ENCODE results near the gene ATP6V1G2.

The ATP6V1G2 gene

DNA sequence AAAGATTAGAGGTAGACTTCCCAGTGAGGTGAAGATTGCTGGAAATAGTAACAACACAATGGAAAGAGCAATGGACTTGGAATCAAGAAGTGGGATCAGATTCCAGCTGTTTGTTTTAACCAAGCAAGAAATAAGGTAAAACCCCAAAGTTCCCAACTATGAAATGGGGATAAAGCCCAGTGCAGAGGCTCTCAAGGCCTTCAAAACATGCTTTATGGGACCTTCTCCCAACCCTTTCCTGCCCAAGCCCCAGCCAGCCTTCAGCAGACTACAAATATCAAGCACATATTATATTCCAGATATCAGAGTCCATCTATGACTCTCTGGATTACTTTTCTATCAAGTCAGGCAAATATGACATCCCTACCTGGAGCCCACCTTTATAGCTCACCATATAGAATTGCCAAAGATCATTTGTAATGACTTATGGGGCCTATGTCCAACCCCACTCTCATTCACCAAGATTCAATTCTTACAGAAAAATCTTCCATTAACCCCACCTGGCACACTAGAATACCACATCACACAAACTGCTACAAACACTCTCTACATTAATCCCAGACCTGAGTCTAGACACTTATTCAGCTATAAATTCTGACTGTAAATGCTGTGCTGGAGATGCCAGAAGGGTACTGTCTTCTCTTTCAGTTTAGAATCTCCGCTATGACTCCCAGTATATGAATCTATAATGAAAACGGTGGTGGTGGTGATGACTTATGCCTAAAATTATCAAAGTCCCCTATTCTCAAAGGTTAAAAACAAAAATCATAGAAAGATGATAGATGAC lies 10.7 kb downstream of the ATP6V1G2 start:
- TF ChIP-seq, protein P1, sequence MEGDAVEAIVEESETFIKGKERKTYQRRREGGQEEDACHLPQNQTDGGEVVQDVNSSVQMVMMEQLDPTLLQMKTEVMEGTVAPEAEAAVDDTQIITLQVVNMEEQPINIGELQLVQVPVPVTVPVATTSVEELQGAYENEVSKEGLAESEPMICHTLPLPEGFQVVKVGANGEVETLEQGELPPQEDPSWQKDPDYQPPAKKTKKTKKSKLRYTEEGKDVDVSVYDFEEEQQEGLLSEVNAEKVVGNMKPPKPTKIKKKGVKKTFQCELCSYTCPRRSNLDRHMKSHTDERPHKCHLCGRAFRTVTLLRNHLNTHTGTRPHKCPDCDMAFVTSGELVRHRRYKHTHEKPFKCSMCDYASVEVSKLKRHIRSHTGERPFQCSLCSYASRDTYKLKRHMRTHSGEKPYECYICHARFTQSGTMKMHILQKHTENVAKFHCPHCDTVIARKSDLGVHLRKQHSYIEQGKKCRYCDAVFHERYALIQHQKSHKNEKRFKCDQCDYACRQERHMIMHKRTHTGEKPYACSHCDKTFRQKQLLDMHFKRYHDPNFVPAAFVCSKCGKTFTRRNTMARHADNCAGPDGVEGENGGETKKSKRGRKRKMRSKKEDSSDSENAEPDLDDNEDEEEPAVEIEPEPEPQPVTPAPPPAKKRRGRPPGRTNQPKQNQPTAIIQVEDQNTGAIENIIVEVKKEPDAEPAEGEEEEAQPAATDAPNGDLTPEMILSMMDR (IDR thresholded peaks at IDR 0.05) = no peak
- Histone ChIP-seq H3K36me3 (peaks cover 82 to 97% (median 95%) of the 10 kb centered on the region in 3 donors), H3K4me3 (no peak overlapping the region), H3K4me1 (peaks cover 0 to 26% (median 23%) of the 10 kb centered on the region in 4 donors), H3K9me3 (no peaks in the 10 kb centered on the region), H3K27me3 (no peaks in the 10 kb centered on the region), H3K27ac (no peak overlapping the region)
- intact Hi-C loops (cut with DNase I; ENCODE audit: low total_unique reads) = no loop called here
- DNase-seq = no peak

DNA sequence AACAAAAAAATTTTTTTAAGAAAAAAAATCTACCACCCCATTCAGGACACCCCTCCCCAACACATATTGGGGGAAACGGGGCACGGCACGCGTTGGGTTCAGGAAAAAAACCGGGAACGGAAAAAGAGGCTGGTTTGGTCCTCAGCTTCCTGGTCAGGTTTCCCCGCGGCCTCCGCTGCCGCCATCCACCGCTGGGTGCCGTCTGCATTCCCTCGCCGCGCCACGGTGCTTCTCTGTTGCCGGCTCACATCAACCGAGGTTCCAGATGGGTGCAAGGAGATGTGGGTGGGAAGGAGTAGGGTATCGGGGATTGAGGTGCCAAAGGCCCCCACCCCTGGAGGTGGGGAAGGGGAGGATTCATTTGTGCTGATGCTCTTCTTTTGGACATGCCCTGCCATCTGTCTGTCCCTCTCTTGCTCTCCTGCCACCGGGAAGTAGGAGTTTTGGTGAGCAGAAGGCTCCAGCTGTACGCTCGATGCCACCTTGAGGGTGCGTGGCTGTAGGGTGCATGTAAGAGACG lies 11.8 kb downstream of the ATP6V1G2 start:
- Histone ChIP-seq H3K36me3 (peaks cover 79 to 100% (median 99%) of the 10 kb centered on the region in 3 donors), H3K4me3 (no peak overlapping the region), H3K27ac (no peak overlapping the region), H3K27me3 (no peaks in the 10 kb centered on the region), H3K4me1 (peaks cover 0 to 15% (median 11%) of the 10 kb centered on the region in 4 donors), H3K9me3 (no peaks in the 10 kb centered on the region)
- intact Hi-C loops (cut with DNase I; ENCODE audit: low total_unique reads) = no loop called here
- TF ChIP-seq, protein P1 (IDR thresholded peaks at IDR 0.05) = no peak
- no peak for DNase-seq

DNA sequence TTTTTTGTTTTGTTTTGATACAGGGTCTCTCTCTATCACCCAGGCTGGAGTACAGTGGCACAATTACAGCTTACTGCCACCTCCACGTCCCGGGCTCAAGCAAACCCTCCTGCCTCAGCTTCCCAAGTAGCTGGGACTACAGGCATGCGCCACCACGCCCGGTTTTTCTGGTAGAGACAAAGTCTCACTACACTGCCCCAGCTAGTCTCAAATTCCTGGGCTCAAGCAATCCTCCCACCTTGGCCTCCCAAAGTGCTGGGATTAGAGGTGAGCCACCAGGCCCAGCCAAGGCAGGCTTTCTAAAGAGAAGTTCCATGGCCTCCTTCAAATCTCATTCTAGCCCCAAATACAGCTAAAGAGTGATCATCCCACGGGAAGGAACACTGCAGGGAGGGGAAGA lies 12.4 kb downstream of the ATP6V1G2 start:
- DNase-seq = no peak
- Histone ChIP-seq H3K36me3 (peaks cover 74 to 98% (median 97%) of the 10 kb centered on the region in 3 donors), H3K4me3 (no peak overlapping the region), H3K27me3 (no peaks in the 10 kb centered on the region), H3K27ac (no peak overlapping the region), H3K4me1 (peaks cover 0 to 9% (median 6%) of the 10 kb centered on the region in 4 donors), H3K9me3 (no peaks in the 10 kb centered on the region)
- intact Hi-C loops (cut with DNase I; ENCODE audit: low total_unique reads) = no loop called here
- TF ChIP-seq, protein P1 (IDR thresholded peaks at IDR 0.05) = no peak

DNA sequence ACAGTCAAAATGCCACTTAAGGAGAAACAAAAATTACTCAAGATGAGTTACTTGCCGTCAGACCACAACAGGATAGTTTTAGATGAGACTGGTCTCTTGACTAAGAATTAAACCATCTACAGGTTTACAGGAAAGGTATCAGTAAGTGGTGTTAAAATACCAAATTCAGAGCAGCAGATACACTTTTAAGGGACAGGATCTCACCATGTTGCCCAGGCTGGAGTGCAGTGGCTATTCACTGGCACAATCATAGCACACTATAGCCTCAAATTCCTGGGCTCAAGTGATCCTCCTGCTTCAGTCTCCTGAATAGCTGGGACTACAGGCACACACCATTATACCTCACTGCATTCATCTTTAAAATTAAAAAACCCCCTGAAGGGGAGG lies 13.0 kb downstream of the ATP6V1G2 start:
- Histone ChIP-seq H3K27me3 (no peaks in the 10 kb centered on the region), H3K27ac (no peak overlapping the region), H3K4me1 (peaks cover 0 to 3% (median under 1%) of the 10 kb centered on the region in 4 donors), H3K9me3 (no peaks in the 10 kb centered on the region), H3K36me3 (peaks cover 71 to 93% (median 91%) of the 10 kb centered on the region in 3 donors), H3K4me3 (no peak overlapping the region)
- TF ChIP-seq, protein P1 (IDR thresholded peaks at IDR 0.05) = no peak
- DNase-seq = no peak
- intact Hi-C loops (cut with DNase I; ENCODE audit: low total_unique reads) = no loop called here

DNA sequence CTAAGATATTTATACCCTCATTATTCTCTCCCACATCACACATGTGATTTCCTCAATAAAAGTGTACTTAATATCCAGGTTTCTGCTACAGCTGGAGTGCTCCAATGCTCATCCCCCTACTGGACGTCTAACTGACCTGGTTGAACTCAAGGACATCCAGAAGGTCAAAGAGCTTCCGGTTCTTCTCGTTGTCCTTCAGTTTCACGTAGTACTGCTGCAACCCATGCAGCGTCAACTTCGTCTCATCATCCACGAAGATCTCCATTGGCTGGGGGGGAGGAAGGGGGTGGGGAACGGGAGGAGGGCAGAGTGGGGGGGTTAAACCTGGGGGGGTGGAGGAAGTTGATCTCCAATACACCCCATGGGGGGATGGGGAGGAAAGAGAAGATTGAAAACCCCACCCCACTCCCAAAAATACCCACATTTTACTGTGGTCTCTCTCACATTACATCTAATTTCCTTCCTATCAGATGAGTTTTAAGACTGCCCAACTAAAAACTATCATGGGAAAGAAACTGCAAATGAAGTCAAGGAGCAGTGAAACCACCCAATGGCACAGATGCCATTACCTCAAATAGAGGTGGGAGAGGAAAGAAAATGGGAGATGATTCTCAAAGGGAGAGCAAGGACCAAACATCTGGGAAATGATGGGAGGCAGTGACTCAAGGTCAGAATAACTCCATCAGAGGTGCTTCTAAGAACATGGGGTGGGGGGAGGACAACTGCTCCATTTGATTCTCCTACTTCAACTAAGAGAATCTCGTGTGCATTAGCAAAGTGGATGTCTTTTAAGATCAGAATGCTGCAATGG lies 13.6 kb downstream of the ATP6V1G2 start:
- no peaks in the 10 kb centered on the region for H3K9me3 ChIP-seq
- H3K4me1 ChIP-seq = no peaks in the 10 kb centered on the region
- H3K36me3 ChIP-seq = peaks cover 71 to 87% (median 85%) of the 10 kb centered on the region in 3 donors
- intact Hi-C loops (cut with DNase I; ENCODE audit: low total_unique reads) = no loop called here
- H3K4me3 ChIP-seq = no peak overlapping the region
- TF ChIP-seq, protein P1 (IDR thresholded peaks at IDR 0.05) = no peak
- DNase-seq = no peak
- H3K27ac ChIP-seq = no peak overlapping the region
- H3K27me3 ChIP-seq = no peaks in the 10 kb centered on the region

Measured in tibial artery (tissue), 4 donors.